Activated T-cell treated with anti-CD3 and anti-CD28 coated beads, Interleukin-2, amount 50 U/mL, for 4 hours (primary cell): ENCODE data around the gene MARK3. TPM values are rescaled to one million over a fixed set of nuclear protein-coding genes. Genes with fewer than 3 reads are reported as not detected.

Source experiments
- total RNA-seq, 3 donors: library from RNA; stranded (reverse); gene quantifications; one replicate each; pipeline ENCODE4 v1.2.1, GENCODE V29; 2021

MARK3 gene
- total RNA-seq, 3 donors from 2014 or later, result 79.9 to 96.2 (median 95.5) TPM

Other genes starting within 250 kb of the MARK3 start
- gene EIF5, start 51.2 kb upstream of the MARK3 start, total RNA-seq, result 100 to 1,000 TPM; 434 to 457 (median 451) TPM
- gene CKB, start 137.4 kb downstream of the MARK3 start, total RNA-seq, result 1 to 10 TPM; 4.1 to 7.6 (median 6.7) TPM
- 10 to 100 TPM; 53.0 to 62.2 (median 61.5) TPM for gene TRMT61A, start 143.8 kb downstream of the MARK3 start, total RNA-seq
- 10 to 100 TPM; 31.4 to 35.6 (median 32.2) TPM for gene BAG5, start 177.2 kb downstream of the MARK3 start, total RNA-seq
- gene COA8, start 177.5 kb downstream of the MARK3 start, total RNA-seq, result 10 to 100 TPM; 42.0 to 53.2 (median 49.2) TPM
- 100 to 1,000 TPM; 102 to 127 (median 110) TPM for gene KLC1, start 243.8 kb downstream of the MARK3 start, total RNA-seq